ENCODE results near the gene STK32C.

- TF ChIP-seq, protein P1, sequence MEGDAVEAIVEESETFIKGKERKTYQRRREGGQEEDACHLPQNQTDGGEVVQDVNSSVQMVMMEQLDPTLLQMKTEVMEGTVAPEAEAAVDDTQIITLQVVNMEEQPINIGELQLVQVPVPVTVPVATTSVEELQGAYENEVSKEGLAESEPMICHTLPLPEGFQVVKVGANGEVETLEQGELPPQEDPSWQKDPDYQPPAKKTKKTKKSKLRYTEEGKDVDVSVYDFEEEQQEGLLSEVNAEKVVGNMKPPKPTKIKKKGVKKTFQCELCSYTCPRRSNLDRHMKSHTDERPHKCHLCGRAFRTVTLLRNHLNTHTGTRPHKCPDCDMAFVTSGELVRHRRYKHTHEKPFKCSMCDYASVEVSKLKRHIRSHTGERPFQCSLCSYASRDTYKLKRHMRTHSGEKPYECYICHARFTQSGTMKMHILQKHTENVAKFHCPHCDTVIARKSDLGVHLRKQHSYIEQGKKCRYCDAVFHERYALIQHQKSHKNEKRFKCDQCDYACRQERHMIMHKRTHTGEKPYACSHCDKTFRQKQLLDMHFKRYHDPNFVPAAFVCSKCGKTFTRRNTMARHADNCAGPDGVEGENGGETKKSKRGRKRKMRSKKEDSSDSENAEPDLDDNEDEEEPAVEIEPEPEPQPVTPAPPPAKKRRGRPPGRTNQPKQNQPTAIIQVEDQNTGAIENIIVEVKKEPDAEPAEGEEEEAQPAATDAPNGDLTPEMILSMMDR (IDR thresholded peaks at IDR 0.05), result no peak
- TF ChIP-seq POLR2A (IDR thresholded peaks at IDR 0.05), result no peak
These were observed 97.7 kb downstream of the STK32C start for GRCh38 chr10:132209978-132210530.

Measured in right lobe of liver (tissue), 4 donors.